Measurements from ENCODE around the gene TAF1C. TPM values are rescaled to one million over a fixed set of nuclear protein-coding genes. Genes with fewer than 3 reads are reported as not detected.

Gene TAF1C
- total and polyA plus RNA-seq, 9 of the 15 experiments (the other 6 are each of a cell fraction or from before 2014, with no cell fraction given): 1.5 to 74.8 (median 21.0) TPM

- TF ChIP-seq MGA (IDR thresholded peaks at IDR 0.05) (no peak), HDAC1 (IDR thresholded peaks at IDR 0.05) (peak; percentile 14 to 98; a peak in 2 of 4 replicates), ZNF444 (CRISPR knock-in tag; IDR thresholded peaks at IDR 0.05) (no peak), STAT5A (IDR thresholded peaks at IDR 0.05; ENCODE audit: borderline replicate concordance, low read length) (no peak), MBD1 (CRISPR knock-in tag; IDR thresholded peaks at IDR 0.05) (no peak), BRD9 (IDR thresholded peaks at IDR 0.05; ENCODE audit: low read depth, partially characterized antibody) (no peak), SMARCB1 (IDR thresholded peaks at IDR 0.05; ENCODE audit: insufficient read length, low read depth) (no peak), MBD2 (IDR thresholded peaks at IDR 0.05; ENCODE audit: borderline replicate concordance, low read depth) (peak; percentile 72; the same call in 1 of the 2 replicates), ZBED1 (IDR thresholded peaks at IDR 0.05) (no peak), NR2C1 (IDR thresholded peaks at IDR 0.05) (no peak), NR2C1 (tag; IDR thresholded peaks at IDR 0.05) (no peak), TAF7 (tag; IDR thresholded peaks at IDR 0.05) (no peak), MITF (IDR thresholded peaks at IDR 0.05) (peak; percentile 84)
Measured at GRCh38 chr16:84144859-84145639, 41.8 kb downstream of the TAF1C start, which contains the start of the genes DNAAF1 and HSDL1 (continued).
